K562 (cell line): ENCODE data around the gene SLC3A2. TPM values are rescaled to one million over a fixed set of nuclear protein-coding genes. Genes with fewer than 3 reads are reported as not detected.
A peak's percentile ranks its signal among the peaks of the same experiment; 100 is the strongest.

Experiments
- CREB1 ChIP-seq, 2 experiments: sonication (generic) in 1 of 2; formaldehyde crosslinking in 1 of 2; IDR thresholded peaks; 2 replicates each; pipeline versions ENCODE4 v1.6.1 to v1.8.0; 2012 to 2022; ENCODE audit warnings: inconsistent platforms in 1 of 2, mild to moderate bottlenecking in 1 of 2, missing genetic modification reagents in 1 of 2, moderate library complexity in 1 of 2
- ETV6 ChIP-seq, 3 experiments: fragments of 150-350 bp in 1 of 3; sonication (generic) in 1 of 3; formaldehyde crosslinking in 1 of 3; IDR thresholded peaks; 2 replicates each; pipeline versions ENCODE4 v1.6.1 to v1.8.0; 2014 to 2022; ENCODE audit warnings: borderline replicate concordance in 2 of 3, low read depth in 2 of 3, antibody characterized with exemption in 1 of 3, low read length in 1 of 3, mild to moderate bottlenecking in 1 of 3, missing genetic modification reagents in 1 of 3
- HMGN3 ChIP-seq: IDR thresholded peaks from 2 replicates; pipeline ENCODE4 v1.6.1; 2011; ENCODE audit warnings: borderline replicate concordance, low read depth, mild to moderate bottlenecking, mixed read lengths, low read length; ENCODE audit not compliant: insufficient read length; ENCODE audit errors: extremely low read depth
- L3MBTL2 ChIP-seq: fragments of 450-650 bp; IDR thresholded peaks from 2 replicates; pipeline ENCODE4 v1.6.1; 2016; ENCODE audit warnings: mild to moderate bottlenecking, moderate library complexity
- RFX1 ChIP-seq: fragments of 450-650 bp; IDR thresholded peaks from 2 replicates; pipeline ENCODE4 v1.6.1; 2016; ENCODE audit warnings: mild to moderate bottlenecking, moderate library complexity
- ZNF324 ChIP-seq: fragments of 250-450 bp; sonication (Bioruptor Pico); IDR thresholded peaks from 2 replicates; pipeline ENCODE4 v1.4.0; 2020; ENCODE audit warnings: mild to moderate bottlenecking
- polyA plus RNA-seq, 8 experiments: library from polyadenylated mRNA; depleted of rRNA in 4 of 8; stranded (reverse) in 5 of 8; unstranded in 3 of 8; fragments of >200 nt; fragmentation: Nextera tagmentation in 2 of 8; fragmentation: Illumina TruSeq in 1 of 8; extraction: Ambion mirVana in 2 of 8; extraction: Trizol in 1 of 8; gene quantifications; 2 replicates each; pipeline versions ENCODE4 v1.2.1 to v1.2.3, GENCODE V29; 2011 to 2014; ENCODE audit warnings: inconsistent platforms in 1 of 8, missing spikeins in 1 of 8
- total RNA-seq, 7 experiments: library from RNA; depleted of rRNA in 6 of 7; stranded (reverse); fragments of >200 nt in 6 of 7; fragmentation: Illumina TruSeq in 2 of 7; extraction: Trizol in 2 of 7; gene quantifications; 2 replicates each; pipeline versions ENCODE4 v1.2.1 to v1.2.3, GENCODE V29; 2011 to 2021; ENCODE audit warnings: low replicate concordance in 1 of 7
- TF ChIP-seq, protein P1 (sequence below): fragments of 450-650 bp; IDR thresholded peaks from 2 replicates; pipeline ENCODE4 v1.6.1; 2016; ENCODE audit warnings: mild to moderate bottlenecking, moderate library complexity
- TF ChIP-seq, protein P2 (sequence below): fragments of 450-650 bp; IDR thresholded peaks from 2 replicates; pipeline ENCODE4 v1.6.1; 2017; ENCODE audit warnings: antibody characterized with exemption, mild to moderate bottlenecking

SLC3A2 gene
- total and polyA plus RNA-seq, 9 of the 15 experiments (the other 6 are each of a cell fraction or from before 2014, with no cell fraction given), result 20.0 to 296 (median 214) TPM

DNA sequence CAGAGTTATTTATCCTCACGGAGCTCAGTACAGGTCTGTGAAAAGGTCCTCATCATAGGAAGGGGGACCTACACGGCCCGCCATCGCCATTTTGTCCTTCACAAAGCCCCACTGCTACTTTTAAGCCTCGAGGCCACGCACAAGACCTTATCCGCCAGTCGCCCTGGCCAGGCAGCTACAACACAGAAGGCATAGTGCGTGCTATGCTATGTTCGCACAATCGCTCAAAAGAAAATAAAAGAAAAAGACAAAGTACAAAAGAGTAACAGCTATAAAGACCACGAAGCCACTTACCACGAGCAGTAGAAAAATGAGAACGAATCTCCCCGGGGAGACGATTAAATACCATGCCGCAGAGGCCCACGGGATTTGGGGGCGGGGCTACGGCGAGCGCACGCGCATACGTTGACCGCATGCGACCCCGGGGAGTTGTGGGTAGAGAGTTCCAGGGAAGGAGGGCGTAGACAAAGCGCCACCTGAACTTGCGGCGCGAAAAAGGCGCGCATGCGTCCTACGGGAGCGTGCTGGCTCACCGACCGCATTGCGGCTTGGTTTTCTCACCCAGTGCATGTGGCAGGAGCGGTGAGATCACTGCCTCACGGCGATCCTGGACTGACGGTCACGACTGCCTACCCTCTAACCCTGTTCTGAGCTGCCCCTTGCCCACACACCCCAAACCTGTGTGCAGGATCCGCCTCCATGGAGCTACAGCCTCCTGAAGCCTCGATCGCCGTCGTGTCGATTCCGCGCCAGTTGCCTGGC, 24.9 kb upstream of the SLC3A2 start (continued):
- TF ChIP-seq HMGN3 (peak; percentile 91), L3MBTL2 (peak; percentile 98), CREB1 (IDR thresholded peaks at IDR 0.05) (peak; percentile 81), CREB1 (CRISPR knock-in tag; IDR thresholded peaks at IDR 0.05) (peak; percentile 89), RFX1 (no peak), ZNF324 (CRISPR knock-in tag) (no peak; the same call in 1 of the 2 replicates), ETV6 (IDR thresholded peaks at IDR 0.05; ENCODE audit: borderline replicate concordance in 1 of 2, low read depth in 2 of 2, low read length in 1 of 2) (no peak), ETV6 (CRISPR knock-in tag; IDR thresholded peaks at IDR 0.05; ENCODE audit: borderline replicate concordance) (peak; percentile 82; the same call in 1 of the 2 replicates)
- TF ChIP-seq, protein P1, sequence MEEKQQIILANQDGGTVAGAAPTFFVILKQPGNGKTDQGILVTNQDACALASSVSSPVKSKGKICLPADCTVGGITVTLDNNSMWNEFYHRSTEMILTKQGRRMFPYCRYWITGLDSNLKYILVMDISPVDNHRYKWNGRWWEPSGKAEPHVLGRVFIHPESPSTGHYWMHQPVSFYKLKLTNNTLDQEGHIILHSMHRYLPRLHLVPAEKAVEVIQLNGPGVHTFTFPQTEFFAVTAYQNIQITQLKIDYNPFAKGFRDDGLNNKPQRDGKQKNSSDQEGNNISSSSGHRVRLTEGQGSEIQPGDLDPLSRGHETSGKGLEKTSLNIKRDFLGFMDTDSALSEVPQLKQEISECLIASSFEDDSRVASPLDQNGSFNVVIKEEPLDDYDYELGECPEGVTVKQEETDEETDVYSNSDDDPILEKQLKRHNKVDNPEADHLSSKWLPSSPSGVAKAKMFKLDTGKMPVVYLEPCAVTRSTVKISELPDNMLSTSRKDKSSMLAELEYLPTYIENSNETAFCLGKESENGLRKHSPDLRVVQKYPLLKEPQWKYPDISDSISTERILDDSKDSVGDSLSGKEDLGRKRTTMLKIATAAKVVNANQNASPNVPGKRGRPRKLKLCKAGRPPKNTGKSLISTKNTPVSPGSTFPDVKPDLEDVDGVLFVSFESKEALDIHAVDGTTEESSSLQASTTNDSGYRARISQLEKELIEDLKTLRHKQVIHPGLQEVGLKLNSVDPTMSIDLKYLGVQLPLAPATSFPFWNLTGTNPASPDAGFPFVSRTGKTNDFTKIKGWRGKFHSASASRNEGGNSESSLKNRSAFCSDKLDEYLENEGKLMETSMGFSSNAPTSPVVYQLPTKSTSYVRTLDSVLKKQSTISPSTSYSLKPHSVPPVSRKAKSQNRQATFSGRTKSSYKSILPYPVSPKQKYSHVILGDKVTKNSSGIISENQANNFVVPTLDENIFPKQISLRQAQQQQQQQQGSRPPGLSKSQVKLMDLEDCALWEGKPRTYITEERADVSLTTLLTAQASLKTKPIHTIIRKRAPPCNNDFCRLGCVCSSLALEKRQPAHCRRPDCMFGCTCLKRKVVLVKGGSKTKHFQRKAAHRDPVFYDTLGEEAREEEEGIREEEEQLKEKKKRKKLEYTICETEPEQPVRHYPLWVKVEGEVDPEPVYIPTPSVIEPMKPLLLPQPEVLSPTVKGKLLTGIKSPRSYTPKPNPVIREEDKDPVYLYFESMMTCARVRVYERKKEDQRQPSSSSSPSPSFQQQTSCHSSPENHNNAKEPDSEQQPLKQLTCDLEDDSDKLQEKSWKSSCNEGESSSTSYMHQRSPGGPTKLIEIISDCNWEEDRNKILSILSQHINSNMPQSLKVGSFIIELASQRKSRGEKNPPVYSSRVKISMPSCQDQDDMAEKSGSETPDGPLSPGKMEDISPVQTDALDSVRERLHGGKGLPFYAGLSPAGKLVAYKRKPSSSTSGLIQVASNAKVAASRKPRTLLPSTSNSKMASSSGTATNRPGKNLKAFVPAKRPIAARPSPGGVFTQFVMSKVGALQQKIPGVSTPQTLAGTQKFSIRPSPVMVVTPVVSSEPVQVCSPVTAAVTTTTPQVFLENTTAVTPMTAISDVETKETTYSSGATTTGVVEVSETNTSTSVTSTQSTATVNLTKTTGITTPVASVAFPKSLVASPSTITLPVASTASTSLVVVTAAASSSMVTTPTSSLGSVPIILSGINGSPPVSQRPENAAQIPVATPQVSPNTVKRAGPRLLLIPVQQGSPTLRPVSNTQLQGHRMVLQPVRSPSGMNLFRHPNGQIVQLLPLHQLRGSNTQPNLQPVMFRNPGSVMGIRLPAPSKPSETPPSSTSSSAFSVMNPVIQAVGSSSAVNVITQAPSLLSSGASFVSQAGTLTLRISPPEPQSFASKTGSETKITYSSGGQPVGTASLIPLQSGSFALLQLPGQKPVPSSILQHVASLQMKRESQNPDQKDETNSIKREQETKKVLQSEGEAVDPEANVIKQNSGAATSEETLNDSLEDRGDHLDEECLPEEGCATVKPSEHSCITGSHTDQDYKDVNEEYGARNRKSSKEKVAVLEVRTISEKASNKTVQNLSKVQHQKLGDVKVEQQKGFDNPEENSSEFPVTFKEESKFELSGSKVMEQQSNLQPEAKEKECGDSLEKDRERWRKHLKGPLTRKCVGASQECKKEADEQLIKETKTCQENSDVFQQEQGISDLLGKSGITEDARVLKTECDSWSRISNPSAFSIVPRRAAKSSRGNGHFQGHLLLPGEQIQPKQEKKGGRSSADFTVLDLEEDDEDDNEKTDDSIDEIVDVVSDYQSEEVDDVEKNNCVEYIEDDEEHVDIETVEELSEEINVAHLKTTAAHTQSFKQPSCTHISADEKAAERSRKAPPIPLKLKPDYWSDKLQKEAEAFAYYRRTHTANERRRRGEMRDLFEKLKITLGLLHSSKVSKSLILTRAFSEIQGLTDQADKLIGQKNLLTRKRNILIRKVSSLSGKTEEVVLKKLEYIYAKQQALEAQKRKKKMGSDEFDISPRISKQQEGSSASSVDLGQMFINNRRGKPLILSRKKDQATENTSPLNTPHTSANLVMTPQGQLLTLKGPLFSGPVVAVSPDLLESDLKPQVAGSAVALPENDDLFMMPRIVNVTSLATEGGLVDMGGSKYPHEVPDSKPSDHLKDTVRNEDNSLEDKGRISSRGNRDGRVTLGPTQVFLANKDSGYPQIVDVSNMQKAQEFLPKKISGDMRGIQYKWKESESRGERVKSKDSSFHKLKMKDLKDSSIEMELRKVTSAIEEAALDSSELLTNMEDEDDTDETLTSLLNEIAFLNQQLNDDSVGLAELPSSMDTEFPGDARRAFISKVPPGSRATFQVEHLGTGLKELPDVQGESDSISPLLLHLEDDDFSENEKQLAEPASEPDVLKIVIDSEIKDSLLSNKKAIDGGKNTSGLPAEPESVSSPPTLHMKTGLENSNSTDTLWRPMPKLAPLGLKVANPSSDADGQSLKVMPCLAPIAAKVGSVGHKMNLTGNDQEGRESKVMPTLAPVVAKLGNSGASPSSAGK, result peak; percentile 98
- TF ChIP-seq, protein P2, sequence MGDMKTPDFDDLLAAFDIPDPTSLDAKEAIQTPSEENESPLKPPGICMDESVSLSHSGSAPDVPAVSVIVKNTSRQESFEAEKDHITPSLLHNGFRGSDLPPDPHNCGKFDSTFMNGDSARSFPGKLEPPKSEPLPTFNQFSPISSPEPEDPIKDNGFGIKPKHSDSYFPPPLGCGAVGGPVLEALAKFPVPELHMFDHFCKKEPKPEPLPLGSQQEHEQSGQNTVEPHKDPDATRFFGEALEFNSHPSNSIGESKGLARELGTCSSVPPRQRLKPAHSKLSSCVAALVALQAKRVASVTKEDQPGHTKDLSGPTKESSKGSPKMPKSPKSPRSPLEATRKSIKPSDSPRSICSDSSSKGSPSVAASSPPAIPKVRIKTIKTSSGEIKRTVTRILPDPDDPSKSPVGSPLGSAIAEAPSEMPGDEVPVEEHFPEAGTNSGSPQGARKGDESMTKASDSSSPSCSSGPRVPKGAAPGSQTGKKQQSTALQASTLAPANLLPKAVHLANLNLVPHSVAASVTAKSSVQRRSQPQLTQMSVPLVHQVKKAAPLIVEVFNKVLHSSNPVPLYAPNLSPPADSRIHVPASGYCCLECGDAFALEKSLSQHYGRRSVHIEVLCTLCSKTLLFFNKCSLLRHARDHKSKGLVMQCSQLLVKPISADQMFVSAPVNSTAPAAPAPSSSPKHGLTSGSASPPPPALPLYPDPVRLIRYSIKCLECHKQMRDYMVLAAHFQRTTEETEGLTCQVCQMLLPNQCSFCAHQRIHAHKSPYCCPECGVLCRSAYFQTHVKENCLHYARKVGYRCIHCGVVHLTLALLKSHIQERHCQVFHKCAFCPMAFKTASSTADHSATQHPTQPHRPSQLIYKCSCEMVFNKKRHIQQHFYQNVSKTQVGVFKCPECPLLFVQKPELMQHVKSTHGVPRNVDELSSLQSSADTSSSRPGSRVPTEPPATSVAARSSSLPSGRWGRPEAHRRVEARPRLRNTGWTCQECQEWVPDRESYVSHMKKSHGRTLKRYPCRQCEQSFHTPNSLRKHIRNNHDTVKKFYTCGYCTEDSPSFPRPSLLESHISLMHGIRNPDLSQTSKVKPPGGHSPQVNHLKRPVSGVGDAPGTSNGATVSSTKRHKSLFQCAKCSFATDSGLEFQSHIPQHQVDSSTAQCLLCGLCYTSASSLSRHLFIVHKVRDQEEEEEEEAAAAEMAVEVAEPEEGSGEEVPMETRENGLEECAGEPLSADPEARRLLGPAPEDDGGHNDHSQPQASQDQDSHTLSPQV, result peak; percentile 94
